ENCODE results near the gene UBE2H. TPM values are rescaled to one million over a fixed set of nuclear protein-coding genes. Genes with fewer than 3 reads are reported as not detected.
A peak's percentile ranks its signal among the peaks of the same experiment; 100 is the strongest.

UBE2H gene
- polyA plus RNA-seq, 1 of the 3 experiments (the other 2 are of a cell fraction), result 129 TPM

GRCh38 chr7:129790136-129790535 lies 162.6 kb downstream of the UBE2H start (continued):
- TF ChIP-seq USF1 (IDR thresholded peaks at IDR 0.05; ENCODE audit: borderline replicate concordance, low read depth), result no peak
- TF ChIP-seq ELF1 (IDR thresholded peaks at IDR 0.05), result no peak
- TF ChIP-seq YY1 (IDR thresholded peaks at IDR 0.05; ENCODE audit: low read depth), result no peak
- TF ChIP-seq NFIC (IDR thresholded peaks at IDR 0.05; ENCODE audit: borderline replicate concordance), result no peak
- no peak for TF ChIP-seq RCOR1 (IDR thresholded peaks at IDR 0.05; ENCODE audit: low read length)
- TF ChIP-seq MXI1 (IDR thresholded peaks at IDR 0.05; ENCODE audit: low read depth, low read length), result no peak

GRCh38 chr7:129789652-129790051 lies 163.1 kb downstream of the UBE2H start:
- Histone ChIP-seq H3K79me2 (ENCODE audit: insufficient read depth) (no peaks in the 10 kb centered on the region), H3K4me2 (no peak overlapping the region), H4K20me1 (ENCODE audit: insufficient read depth) (no peaks in the 10 kb centered on the region), H3K27ac (ENCODE audit: low read depth in 2 of 2, low read length in 1 of 2) (no peak overlapping the region; a peak in 1 of 4 replicates), H3K4me1 (ENCODE audit: control insufficient read depth in 1 of 2, insufficient read depth in 2 of 2, low read depth in 1 of 2, low read length in 1 of 2) (peaks cover 9 to 13% of the 10 kb centered on the region in 2 experiments; a peak in 2 of 4 replicates), H3K9ac (no peak overlapping the region), H3F3A (replicated peaks; ENCODE audit: insufficient read depth) (no peaks in the 10 kb centered on the region), H3K4me3 (ENCODE audit: low read depth in 2 of 2, low read length in 1 of 2) (no peak overlapping the region), H3K27me3 (ENCODE audit: insufficient read depth) (no peaks in the 10 kb centered on the region; the same call in 1 of the 2 replicates), H3K9me3 (no peaks in the 10 kb centered on the region), H3K9me2 (no peaks in the 10 kb centered on the region), H2AFZ (ENCODE audit: low read depth) (no peak overlapping the region), H3K36me3 (replicated peaks in 1 of 2; ENCODE audit: control insufficient read depth in 1 of 2, insufficient read depth in 2 of 2, low read length in 1 of 2) (no peaks in the 10 kb centered on the region)
- no peak for DNase-seq
- 36% methylated on average over 1 of the region's 1 CpG for WGBS (ENCODE audit: low lambda C conversion rate)
- ChIA-PET POLR2A (no interaction called here), CTCF (interaction anchor here (0.7 to 1.7 kb wide), 5 partner anchors 9 to 420 kb away, joined by 3 to 5 read pairs (median 4); no protein-coding TSS in a partner anchor)
- no peak for TF ChIP-seq NRF1 (IDR thresholded peaks at IDR 0.05; ENCODE audit: low read depth, low read length)
- no peak for TF ChIP-seq SIN3A (IDR thresholded peaks at IDR 0.05; ENCODE audit: borderline replicate concordance, low read depth, low read length)
- TF ChIP-seq RCOR1 (IDR thresholded peaks at IDR 0.05; ENCODE audit: low read length), result 0 out of 2 replicates have a peak, but pooled peaks have one; percentile 11
- no peak for TF ChIP-seq FOXJ3 (CRISPR knock-in tag; IDR thresholded peaks at IDR 0.05)
- no peak for TF ChIP-seq NFIC (IDR thresholded peaks at IDR 0.05; ENCODE audit: borderline replicate concordance)
- TF ChIP-seq JUND (IDR thresholded peaks at IDR 0.05), result no peak
- TF ChIP-seq MXI1 (IDR thresholded peaks at IDR 0.05; ENCODE audit: low read depth, low read length), result no peak
- TF ChIP-seq TCF12 (IDR thresholded peaks at IDR 0.05), result no peak
- TF ChIP-seq IRF3 (IDR thresholded peaks at IDR 0.05; ENCODE audit: low read depth, low read length), result no peak

- Histone ChIP-seq H3K27me3 (ENCODE audit: insufficient read depth) (no peaks in the 10 kb centered on the region; the same call in 1 of the 2 replicates), H3K9ac (no peak overlapping the region), H3K27ac (ENCODE audit: low read depth in 2 of 2, low read length in 1 of 2) (no peak overlapping the region), H2AFZ (ENCODE audit: low read depth) (no peak overlapping the region), H3K9me3 (no peaks in the 10 kb centered on the region), H3K4me2 (no peak overlapping the region), H3K4me3 (ENCODE audit: low read depth in 2 of 2, low read length in 1 of 2) (no peak overlapping the region), H4K20me1 (ENCODE audit: insufficient read depth) (no peaks in the 10 kb centered on the region), H3K36me3 (replicated peaks in 1 of 2; ENCODE audit: control insufficient read depth in 1 of 2, insufficient read depth in 2 of 2, low read length in 1 of 2) (no peaks in the 10 kb centered on the region), H3K9me2 (no peaks in the 10 kb centered on the region), H3F3A (replicated peaks; ENCODE audit: insufficient read depth) (no peaks in the 10 kb centered on the region), H3K79me2 (ENCODE audit: insufficient read depth) (no peaks in the 10 kb centered on the region), H3K4me1 (ENCODE audit: control insufficient read depth in 1 of 2, insufficient read depth in 2 of 2, low read depth in 1 of 2, low read length in 1 of 2) (peaks cover 9 to 13% of the 10 kb centered on the region in 2 experiments; a peak in 2 of 4 replicates)
- CTCF ChIA-PET, result interaction anchor here (0.5 to 1.7 kb wide), 6 partner anchors 8 to 176 kb away, joined by 3 to 6 read pairs (median 4); no protein-coding TSS in a partner anchor
- TF ChIP-seq GATA2 (CRISPR knock-in tag; IDR thresholded peaks at IDR 0.05), result no peak
- TF ChIP-seq ELF1 (IDR thresholded peaks at IDR 0.05), result no peak
- no peak for TF ChIP-seq RFX5 (IDR thresholded peaks at IDR 0.05; ENCODE audit: low read length)
- no peak for TF ChIP-seq ZBTB33 (IDR thresholded peaks at IDR 0.05; ENCODE audit: borderline replicate concordance, low read depth)
- no peak for TF ChIP-seq TAF1 (IDR thresholded peaks at IDR 0.05; ENCODE audit: borderline replicate concordance, low read depth, low read length)
- no peak for TF ChIP-seq FOXM1 (IDR thresholded peaks at IDR 0.05; ENCODE audit: low read depth)
- DNase-seq, result no peak
- POLR2A ChIA-PET, result no interaction called here
- 90% methylated on average over 6 of the region's 6 CpGs for WGBS (ENCODE audit: low lambda C conversion rate)
Measured at GRCh38 chr7:129789000-129789399, 163.8 kb downstream of the UBE2H start.

All from SK-N-SH (cell line).